NT2/D1 (cell line): Measurements from ENCODE around the gene MLLT11.

ENCODE experiments used
- YY1 ChIP-seq: IDR thresholded peaks from 2 replicates; pipeline ENCODE4 v1.6.1; 2011; ENCODE audit not compliant: insufficient read length, insufficient read depth
- ZNF274 ChIP-seq: IDR thresholded peaks from 2 replicates; pipeline ENCODE4 v1.6.1; 2011; ENCODE audit warnings: mild to moderate bottlenecking, low read depth, low read length

- TF ChIP-seq YY1 (no peak), ZNF274 (no peak)
Measured at GRCh38 chr1:151072224-151072623, 12.0 kb downstream of the MLLT11 start.
